GM19395 (cell line): Measurements from ENCODE around the gene NBPF1.
"Not testable (repeated sequence)": the region's sequence is repeated elsewhere in the genome, so short reads cannot be mapped to it uniquely, and the experiment has no call there.

Experiments
- ATAC-seq: cut with Tn5 transposase; IDR thresholded peaks from one replicate; pipeline ENCODE4 v1.9.1; 2021; ENCODE audit warnings: mild to moderate bottlenecking, moderate library complexity; ENCODE audit not compliant: unreplicated experiment

NBPF1 gene

DNA sequence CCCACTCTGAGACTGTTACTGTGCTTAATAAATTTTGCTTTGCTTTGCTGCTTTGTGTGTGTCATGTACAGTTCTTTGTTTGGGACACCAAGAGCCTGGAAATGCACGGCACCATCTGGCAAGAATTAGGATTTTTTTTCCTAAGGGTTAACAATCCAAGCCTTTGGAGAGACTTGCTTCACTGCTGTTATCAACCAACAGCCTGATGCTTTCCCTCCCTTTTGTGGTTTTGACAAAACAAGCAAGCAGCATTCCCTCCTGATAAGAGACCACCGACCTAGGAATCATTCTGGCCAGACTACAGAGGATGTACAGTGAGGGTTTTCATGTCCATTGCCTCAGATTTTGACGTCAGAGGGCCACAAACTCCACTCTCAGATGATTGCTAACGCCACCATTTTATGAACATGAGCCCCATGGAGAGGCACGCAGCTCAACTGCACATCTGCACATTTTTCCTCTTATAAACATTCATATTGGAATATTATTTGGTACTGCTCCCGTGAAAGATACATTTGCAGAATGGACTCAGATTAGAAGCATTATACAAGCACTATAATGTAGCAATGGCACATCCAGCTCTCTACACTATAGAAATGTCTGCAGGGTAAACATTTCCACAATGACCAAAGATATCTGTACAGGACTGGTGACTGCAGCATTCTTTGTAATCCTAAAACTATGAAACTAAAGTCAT lies 94.0 kb downstream of the NBPF1 start:
- not testable (repeated sequence) for ATAC-seq

DNA sequence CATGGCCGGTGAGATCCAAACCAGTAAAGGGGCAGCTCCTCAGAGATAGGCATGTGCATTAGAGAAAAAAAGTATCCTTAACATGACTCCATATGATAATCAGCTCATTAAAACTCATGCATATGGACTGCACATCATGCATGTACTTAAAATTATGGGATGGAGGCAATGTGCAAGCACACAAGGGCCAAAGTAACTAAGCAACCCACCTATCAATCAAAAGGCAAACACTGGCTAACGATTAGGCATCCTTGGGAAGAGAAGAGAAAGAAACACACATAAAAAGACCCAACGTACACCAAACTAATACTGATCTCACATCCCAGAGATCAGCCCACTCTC lies 94.5 kb downstream of the NBPF1 start:
- not testable (repeated sequence) for ATAC-seq

DNA sequence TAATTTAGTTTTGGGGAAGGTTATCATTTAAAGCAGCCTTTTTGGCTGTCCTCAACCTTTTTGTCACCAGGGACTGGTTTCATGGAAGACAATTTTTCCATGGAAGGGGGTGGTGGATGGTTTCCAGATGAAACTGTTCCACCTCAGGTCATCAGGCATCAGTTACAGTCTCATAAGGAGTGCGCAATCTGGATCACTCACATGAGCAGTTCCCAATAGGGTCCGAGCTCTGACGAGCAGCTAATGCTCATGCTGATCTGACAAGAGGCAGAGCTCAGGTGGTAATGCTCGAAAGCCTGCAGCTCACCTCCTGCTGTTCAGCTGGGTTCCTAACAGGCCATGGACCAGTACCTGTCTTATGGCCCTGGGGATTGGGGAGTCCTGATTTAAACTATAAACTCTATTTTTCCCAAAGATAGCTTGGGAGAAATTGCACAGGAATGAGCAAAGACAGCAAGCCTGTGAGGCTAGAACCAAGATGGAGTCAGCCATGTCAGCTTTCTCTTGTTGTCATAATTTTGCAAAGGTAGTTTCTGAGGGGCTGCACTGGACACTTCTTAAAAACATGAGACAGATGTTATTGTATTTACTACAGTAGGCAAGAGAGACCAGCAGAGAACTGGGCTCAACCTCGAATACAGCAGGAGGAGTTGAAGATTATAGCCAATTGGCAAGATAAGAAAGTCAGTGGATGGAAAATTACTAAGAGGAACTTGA lies 96.5 kb downstream of the NBPF1 start:
- ATAC-seq, result not testable (repeated sequence)

DNA sequence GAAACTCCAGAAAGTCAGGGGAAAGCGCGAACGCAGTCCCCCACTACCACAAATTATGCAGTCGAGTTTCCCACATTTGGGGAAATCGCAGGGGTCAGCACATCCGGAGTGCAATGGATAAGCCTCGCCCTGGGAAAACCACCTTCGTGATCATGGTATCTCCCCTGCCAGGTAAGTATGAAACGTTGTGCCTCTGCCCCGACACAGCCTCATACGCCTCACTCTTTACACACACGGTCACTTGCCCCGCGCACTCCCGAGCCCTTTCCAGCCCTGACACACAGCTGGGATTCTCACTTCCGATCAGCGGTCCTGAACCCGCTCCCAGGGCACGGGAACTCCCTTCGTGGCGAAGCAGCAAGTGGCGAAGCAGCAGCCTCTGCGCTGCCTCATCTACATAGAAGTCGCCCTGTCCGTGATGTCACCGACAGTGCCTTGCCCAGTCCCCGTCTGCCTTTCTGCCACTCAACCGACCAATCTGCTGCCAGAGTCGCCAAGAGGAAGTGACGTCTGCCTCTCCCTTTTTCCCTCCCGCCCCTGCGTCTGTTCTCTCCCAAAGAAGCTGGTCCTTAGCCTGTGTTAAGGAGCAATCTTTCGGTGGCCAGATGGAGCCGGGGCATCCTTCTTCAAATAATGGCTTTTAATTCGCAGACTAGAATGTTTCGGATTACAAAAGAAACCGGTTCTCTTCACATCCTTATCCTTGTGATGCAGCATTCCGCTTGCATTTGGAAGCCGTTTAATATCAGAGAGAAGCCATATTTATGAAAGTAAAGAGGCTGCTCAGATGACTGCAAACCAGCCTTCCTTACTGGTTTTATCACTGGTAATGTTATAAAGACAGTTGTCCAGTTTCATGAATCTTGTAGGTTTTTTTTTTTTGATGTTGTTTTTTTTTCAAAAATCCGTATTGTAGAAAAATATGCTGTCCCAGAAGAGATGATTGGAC lies 99.0 kb downstream of the NBPF1 start, which contains the start of gene RNU1-1:
TSS of gene RNU1-1 (minus strand) at position 179 of the 949 bp plus-strand sequence.
- not testable (repeated sequence) for ATAC-seq

DNA sequence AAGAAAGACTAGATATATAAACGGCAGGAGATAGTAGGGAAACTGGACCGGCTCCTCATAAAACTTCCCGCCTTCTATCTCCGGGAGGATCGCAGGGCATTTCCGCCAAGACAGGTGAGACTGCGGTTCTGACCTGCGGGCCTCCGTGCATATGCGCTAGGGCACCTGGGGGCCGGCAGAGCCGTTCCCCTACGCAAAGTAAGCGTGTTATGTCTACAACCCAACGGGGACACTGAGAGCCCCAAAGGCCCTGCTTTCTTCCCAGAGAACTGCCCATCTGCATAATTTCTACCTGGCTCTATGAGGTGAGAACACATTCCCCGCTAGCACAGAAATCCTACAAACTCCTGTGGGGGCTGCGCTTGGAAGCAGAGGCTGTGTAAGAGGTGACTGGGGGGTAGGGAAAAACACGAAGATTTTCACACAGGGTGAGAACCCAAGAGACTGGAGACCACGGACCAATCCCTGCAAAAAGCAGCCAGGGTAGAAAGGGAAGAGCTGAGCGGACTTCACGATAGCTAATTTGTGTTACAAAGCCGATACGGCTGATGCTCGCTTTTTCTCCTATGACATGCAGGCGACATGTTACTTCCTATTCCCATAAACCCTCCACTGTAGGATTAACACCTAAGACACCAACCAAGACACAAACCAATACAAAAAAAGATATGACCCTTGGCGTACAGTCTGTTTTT lies 99.8 kb downstream of the NBPF1 start:
- peak; percentile 99 for ATAC-seq

DNA sequence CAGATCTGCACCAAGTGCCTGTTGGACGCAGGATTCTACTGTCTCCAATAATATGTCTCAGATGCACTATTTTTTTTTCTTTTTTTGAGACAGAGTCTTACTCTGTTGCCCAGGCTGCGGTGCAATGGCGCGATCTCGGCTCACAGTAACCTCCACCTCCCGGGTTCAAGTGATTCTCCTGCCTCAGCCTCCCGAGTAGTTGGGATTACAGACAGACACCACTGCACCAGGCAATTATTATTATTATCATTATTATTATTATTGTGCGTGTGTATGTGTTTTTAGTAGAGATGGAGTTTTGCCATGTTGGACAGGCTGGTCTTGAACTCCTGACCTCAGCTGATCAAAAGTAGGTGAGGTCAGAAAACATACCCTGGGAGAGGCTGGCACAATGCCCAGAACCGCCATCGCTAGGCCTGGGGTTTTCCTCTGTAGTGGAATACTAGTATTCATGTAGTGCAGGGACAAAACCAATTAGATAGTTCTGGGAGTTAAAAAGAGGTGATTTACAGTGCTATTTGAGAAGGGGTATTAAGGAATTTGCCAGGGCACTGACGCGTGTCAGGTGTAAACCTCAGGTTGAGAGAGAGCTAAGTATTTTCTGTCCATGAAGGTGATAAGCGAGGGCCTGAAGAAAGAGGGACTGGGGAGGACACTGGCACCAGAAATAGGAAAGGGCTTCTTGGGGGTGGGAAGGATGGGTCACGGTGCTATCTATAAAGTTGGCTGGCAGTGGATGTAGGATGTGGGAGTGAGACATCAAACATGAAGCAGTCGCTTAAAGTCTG lies 100.5 kb downstream of the NBPF1 start:
- not testable (repeated sequence) for ATAC-seq
